ENCODE measurements around the gene ZNF189. TPM values are rescaled to one million over a fixed set of nuclear protein-coding genes. Genes with fewer than 3 reads are reported as not detected.
"Not testable (repeated sequence)": the region's sequence is repeated elsewhere in the genome, so short reads cannot be mapped to it uniquely, and the experiment has no call there.

ZNF189 gene
- polyA plus RNA-seq, 4 donors: 34.3 to 46.6 (median 43.7) TPM

- no peak for DNase-seq (ENCODE audit: low read depth in 4 of 4, low spot score in 3 of 4)
Measured at GRCh38 chr9:101376111-101376848, 22.4 kb upstream of the ZNF189 start.

GRCh38 chr9:101380295-101380694 is 18.4 kb upstream of the ZNF189 start:
- no peak for DNase-seq (ENCODE audit: low read depth in 4 of 4, low spot score in 3 of 4)

- no peak for DNase-seq (ENCODE audit: low read depth in 4 of 4, low spot score in 3 of 4)
Measured at GRCh38 chr9:101381118-101381517, 17.5 kb upstream of the ZNF189 start.

GRCh38 chr9:101381833-101382342 is 16.8 kb upstream of the ZNF189 start:
- no peak for DNase-seq (ENCODE audit: low read depth in 4 of 4, low spot score in 3 of 4)

- no peak for DNase-seq (ENCODE audit: low read depth in 4 of 4, low spot score in 3 of 4)
Measured at GRCh38 chr9:101383361-101383760, 15.3 kb upstream of the ZNF189 start.

GRCh38 chr9:101384873-101385536 is 13.6 kb upstream of the ZNF189 start, which contains the start of gene BAAT:
Gene BAAT (minus strand): TSS chr9:101385006. CDS start chr9:101371404, 13,602 bp downstream.
- not testable (repeated sequence) for DNase-seq (ENCODE audit: low read depth in 4 of 4, low spot score in 3 of 4)

- DNase-seq (ENCODE audit: low read depth in 4 of 4, low spot score in 3 of 4): no peak
Measured at GRCh38 chr9:101387871-101388506, 10.7 kb upstream of the ZNF189 start.

GRCh38 chr9:101388507-101388993 is 10.1 kb upstream of the ZNF189 start:
- no peak for DNase-seq (ENCODE audit: low read depth in 4 of 4, low spot score in 3 of 4)

- DNase-seq (ENCODE audit: low read depth in 4 of 4, low spot score in 3 of 4): no peak
Measured at GRCh38 chr9:101393135-101393534, 5.5 kb upstream of the ZNF189 start.

GRCh38 chr9:101394687-101395086 is 4.0 kb upstream of the ZNF189 start:
- DNase-seq (ENCODE audit: low read depth in 4 of 4, low spot score in 3 of 4): no peak

- peak in 1 of 4 donors; percentile 17 for DNase-seq (ENCODE audit: low read depth in 4 of 4, low spot score in 3 of 4)
Measured at GRCh38 chr9:101397746-101398067, 944 bp upstream of the ZNF189 start.

- no peak for DNase-seq (ENCODE audit: low read depth in 4 of 4, low spot score in 3 of 4)
Measured at GRCh38 chr9:101398930-101399642, 435 bp downstream of the ZNF189 start.

- DNase-seq (ENCODE audit: low read depth in 4 of 4, low spot score in 3 of 4): no peak
Measured at GRCh38 chr9:101399643-101399970, 956 bp downstream of the ZNF189 start.

- DNase-seq (ENCODE audit: low read depth in 4 of 4, low spot score in 3 of 4): no peak
Measured at GRCh38 chr9:101400120-101400519, 1.5 kb downstream of the ZNF189 start.

GRCh38 chr9:101403516-101404285 is 5.0 kb downstream of the ZNF189 start:
- DNase-seq (ENCODE audit: low read depth in 4 of 4, low spot score in 3 of 4): no peak

GRCh38 chr9:101408374-101409078 is 9.9 kb downstream of the ZNF189 start:
- DNase-seq (ENCODE audit: low read depth in 4 of 4, low spot score in 3 of 4): no peak

GRCh38 chr9:101409079-101409477 is 10.4 kb downstream of the ZNF189 start:
- no peak for DNase-seq (ENCODE audit: low read depth in 4 of 4, low spot score in 3 of 4)

- DNase-seq (ENCODE audit: low read depth in 4 of 4, low spot score in 3 of 4): no peak
Measured at GRCh38 chr9:101414839-101415238, 16.2 kb downstream of the ZNF189 start.

GRCh38 chr9:101415578-101415977 is 16.9 kb downstream of the ZNF189 start:
- no peak for DNase-seq (ENCODE audit: low read depth in 4 of 4, low spot score in 3 of 4)

GRCh38 chr9:101417389-101417788 is 18.7 kb downstream of the ZNF189 start:
- no peak for DNase-seq (ENCODE audit: low read depth in 4 of 4, low spot score in 3 of 4)

All from left renal pelvis (tissue), 4 donors.